Activated T-helper 1 cell treated with anti-CD3 and anti-CD28 coated beads, Interleukin-12 subunit alpha, Interleukin-12 subunit beta, Interleukin-2, Interleukin-4 antibody, amounts not matched to agents 30 ng/mL and 10 ng/mL and 1 ng/mL, durations not matched to agents 14 hours and 24 hours and 36 hours (primary cell): ENCODE data around the gene PDILT. TPM values are rescaled to one million over a fixed set of nuclear protein-coding genes. Genes with fewer than 3 reads are reported as not detected.
"Not testable (repeated sequence)": the region's sequence is repeated elsewhere in the genome, so short reads cannot be mapped to it uniquely, and the experiment has no call there.

Experiments
- DNase-seq: peaks from one replicate; pipeline ENCODE4 v3.0.0; 2021; ENCODE audit warnings: low spot score
- H3K27ac Mint-ChIP-seq: one replicate; pipeline ENCODE4 v1.8.0; 2021; ENCODE audit warnings: mild to moderate bottlenecking, mixed read lengths
- H3K27me3 Mint-ChIP-seq: one replicate; pipeline ENCODE4 v1.8.0; 2022; ENCODE audit warnings: mild to moderate bottlenecking, moderate library complexity, mixed read lengths; ENCODE audit not compliant: insufficient read depth
- H3K36me3 Mint-ChIP-seq: one replicate; pipeline ENCODE4 v1.8.0; 2021; ENCODE audit warnings: low read depth, mixed read lengths
- H3K4me1 Mint-ChIP-seq: one replicate; pipeline ENCODE4 v1.8.0; 2021; ENCODE audit warnings: low read depth, mixed read lengths
- H3K4me3 Mint-ChIP-seq: one replicate; pipeline ENCODE4 v1.8.0; 2021; ENCODE audit warnings: mild to moderate bottlenecking, moderate library complexity, mixed read lengths
- H3K9me3 Mint-ChIP-seq: one replicate; pipeline ENCODE4 v1.8.0; 2021; ENCODE audit warnings: mixed read lengths
- intact Hi-C: fragments of 100-400 bp; cut with micrococcal nuclease; formaldehyde crosslinking; loops from one replicate; pipeline ENCODE4 v1.15.1; 2024
- total RNA-seq: library from RNA; stranded (reverse); gene quantifications from 2 replicates; pipeline ENCODE4 v1.2.3, GENCODE V29; 2022

The PDILT gene
- total RNA-seq, 1 donor from 2014 or later: not detected

DNA sequence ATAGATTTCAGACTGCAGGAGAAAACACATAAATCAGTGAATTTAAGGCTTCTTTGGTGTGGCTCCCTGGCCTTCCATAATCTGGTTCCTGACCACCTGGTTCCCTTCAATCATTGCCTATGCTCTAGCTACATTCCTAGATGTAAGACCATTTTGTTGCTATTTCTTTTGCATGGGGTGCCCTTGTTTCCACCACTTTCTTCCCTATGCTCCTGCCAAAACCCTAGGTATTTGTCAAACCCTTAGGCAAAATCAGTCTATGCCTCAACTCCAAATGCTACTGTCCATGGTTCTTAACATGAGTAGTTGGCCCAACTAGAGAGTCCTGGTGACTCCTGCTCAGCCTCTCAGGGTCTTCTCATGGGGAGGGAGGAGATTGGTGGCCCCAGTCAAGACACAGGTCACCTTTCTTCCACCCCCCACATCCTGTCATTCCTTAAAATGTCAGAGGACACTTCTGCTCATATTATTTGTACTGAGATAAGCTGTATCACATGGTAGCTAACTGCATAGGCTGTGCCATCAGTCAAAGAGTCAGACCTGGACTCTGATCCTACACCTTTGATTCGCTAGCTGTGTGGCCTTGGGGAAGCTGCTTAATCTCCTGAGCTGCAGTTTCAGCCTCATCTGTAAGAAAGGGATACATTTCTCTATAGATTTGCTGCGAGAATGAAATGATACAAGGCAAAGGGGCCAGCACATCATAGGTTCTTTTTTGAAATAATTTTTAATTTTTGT is 19.8 kb upstream of the PDILT start:
- H3K9me3 Mint-ChIP-seq: no peaks in the 10 kb centered on the region
- H3K36me3 Mint-ChIP-seq: no peaks in the 10 kb centered on the region
- no peak for DNase-seq
- H3K27ac Mint-ChIP-seq: no peak overlapping the region
- no peak overlapping the region for H3K4me3 Mint-ChIP-seq
- H3K4me1 Mint-ChIP-seq: no peaks in the 10 kb centered on the region
- intact Hi-C loops: no loop called here
- no peaks in the 10 kb centered on the region for H3K27me3 Mint-ChIP-seq

DNA sequence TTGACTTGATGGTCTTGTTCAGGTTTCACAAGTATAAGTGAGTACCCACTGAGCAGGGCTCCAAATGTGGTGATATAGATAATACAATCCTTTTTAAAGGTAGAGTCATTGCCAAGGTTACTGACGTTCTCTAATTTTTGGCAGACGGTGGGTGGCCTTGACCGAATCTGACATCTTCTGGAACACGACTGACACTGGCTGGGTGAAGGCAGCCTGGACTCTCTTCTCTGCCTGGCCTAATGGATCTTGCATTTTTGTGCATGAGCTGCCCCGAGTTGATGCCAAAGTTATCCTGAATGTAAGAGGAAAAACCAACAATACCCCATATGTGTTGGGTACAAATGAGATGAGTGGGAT is 19.2 kb upstream of the PDILT start:
- H3K9me3 Mint-ChIP-seq, H3K27ac Mint-ChIP-seq, DNase-seq, H3K27me3 Mint-ChIP-seq, H3K4me3 Mint-ChIP-seq, H3K4me1 Mint-ChIP-seq, intact Hi-C loops, H3K36me3 Mint-ChIP-seq: not testable (repeated sequence)

DNA sequence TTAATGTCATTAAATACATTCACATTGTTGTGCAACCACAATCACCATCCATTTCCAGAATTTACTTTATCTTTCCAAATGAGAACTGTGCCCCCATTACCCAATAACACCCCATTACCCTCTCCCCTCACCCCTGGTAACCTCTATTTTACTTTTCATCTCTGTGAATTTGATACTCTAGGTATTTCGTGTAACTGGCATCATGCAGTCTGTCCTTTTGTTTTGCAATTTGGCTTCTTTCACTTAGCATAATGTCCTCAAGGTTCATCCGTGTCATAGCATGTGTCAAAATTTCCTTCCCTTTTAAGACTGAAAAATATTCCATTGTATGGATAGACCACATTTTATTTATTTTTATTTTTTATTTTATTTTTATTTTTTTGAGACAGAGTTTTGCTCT is 17.2 kb upstream of the PDILT start:
- intact Hi-C loops, H3K4me3 Mint-ChIP-seq, H3K9me3 Mint-ChIP-seq, H3K27ac Mint-ChIP-seq, H3K36me3 Mint-ChIP-seq, DNase-seq, H3K27me3 Mint-ChIP-seq, H3K4me1 Mint-ChIP-seq: not testable (repeated sequence)

DNA sequence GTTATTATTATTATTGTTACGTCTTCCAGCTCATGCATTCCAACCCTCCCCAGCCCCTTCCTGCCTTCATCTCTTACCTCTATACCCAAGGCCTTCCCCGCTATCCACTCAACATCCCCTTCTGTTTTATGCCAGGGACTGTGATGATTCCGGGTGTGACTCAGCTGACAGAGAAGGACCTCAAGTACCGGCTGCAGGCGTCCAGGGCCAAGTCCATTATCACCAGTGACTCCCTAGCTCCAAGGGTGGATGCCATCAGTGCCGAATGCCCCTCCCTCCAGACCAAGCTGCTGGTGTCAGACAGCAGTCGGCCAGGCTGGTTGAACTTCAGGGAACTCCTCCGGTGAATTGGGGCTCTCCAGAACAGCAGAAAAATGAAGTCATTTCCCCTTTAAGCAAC is 14.6 kb upstream of the PDILT start:
- intact Hi-C loops, H3K27me3 Mint-ChIP-seq, H3K4me3 Mint-ChIP-seq, H3K9me3 Mint-ChIP-seq, H3K27ac Mint-ChIP-seq, H3K4me1 Mint-ChIP-seq, H3K36me3 Mint-ChIP-seq, DNase-seq: not testable (repeated sequence)

DNA sequence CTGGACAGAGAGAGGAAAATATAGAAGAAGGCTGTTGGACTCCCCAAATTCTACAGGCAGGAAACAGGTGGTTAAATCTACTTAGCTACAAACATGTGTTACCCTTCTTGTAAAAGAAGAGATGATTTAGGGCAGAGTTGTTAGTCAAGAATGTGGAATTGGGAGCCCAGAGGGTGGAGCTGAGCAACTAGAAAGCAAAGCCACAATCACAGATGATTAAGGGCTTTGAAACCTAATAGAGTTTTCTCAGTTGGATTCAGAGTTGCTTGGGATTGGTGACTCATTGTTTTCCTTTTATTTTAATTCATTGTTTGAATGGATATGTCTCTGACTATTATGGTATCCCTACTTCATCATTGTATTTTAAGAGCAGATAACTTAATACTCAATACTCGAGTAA is 11.0 kb upstream of the PDILT start:
- Mint-ChIP-seq H3K36me3 (no peaks in the 10 kb centered on the region), H3K4me3 (no peak overlapping the region), H3K9me3 (no peaks in the 10 kb centered on the region), H3K27me3 (peaks cover 2% of the 10 kb centered on the region), H3K27ac (no peak overlapping the region), H3K4me1 (no peaks in the 10 kb centered on the region)
- intact Hi-C loops: no loop called here
- no peak for DNase-seq

DNA sequence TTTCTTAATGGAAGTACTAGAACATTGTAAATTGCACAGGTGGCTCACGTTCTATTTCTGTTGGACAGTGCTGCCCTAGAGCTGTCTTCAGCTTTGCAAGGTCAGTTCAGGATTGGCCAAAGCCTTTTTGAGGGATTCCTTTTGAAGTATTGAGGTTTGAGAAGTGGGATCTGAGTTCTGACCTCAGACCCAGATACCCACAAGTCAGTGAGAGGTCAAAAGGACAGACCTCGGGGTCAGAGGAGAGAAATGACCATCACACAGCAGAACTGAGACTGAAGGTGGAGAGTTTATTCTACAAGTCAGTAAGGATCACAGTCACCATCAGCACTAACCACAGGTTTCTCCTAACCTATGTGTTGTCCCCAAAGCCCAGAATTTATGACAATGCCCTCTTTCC is 6.5 kb upstream of the PDILT start:
- H3K27ac Mint-ChIP-seq: no peak overlapping the region
- intact Hi-C loops: no loop called here
- H3K27me3 Mint-ChIP-seq: peaks cover 2% of the 10 kb centered on the region

DNA sequence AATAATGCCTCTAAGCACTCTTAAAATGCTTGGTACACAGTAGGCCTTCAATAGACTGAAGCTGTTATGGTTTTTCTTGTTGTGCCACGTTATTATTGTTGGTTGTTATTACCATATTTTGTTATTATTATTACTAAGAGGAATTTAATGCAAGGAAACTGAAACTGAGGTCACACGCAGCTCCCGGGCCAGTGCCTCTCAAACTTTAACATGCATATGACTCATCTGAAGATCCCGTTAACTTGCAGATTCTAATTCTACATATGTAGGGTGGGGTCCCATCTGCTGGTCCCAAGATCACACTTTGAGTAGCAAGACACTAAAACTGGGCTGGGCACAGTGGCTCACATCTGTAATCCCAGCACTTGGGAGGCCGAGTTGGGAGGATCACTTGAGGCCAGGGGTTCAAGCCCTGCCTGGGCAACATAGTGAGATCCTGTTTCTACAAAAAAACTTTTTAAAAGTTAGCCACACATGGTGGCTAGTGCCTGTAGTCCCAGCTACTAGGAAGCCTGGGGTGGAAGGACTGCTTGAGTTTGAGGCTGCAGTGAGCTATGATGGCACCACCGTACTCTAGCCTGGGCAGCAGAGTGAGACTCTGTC is 5.7 kb upstream of the PDILT start:
- H3K4me3 Mint-ChIP-seq: no peak overlapping the region
- H3K27me3 Mint-ChIP-seq: peaks cover 2% of the 10 kb centered on the region
- H3K36me3 Mint-ChIP-seq: no peaks in the 10 kb centered on the region
- no peaks in the 10 kb centered on the region for H3K4me1 Mint-ChIP-seq
- DNase-seq: no peak
- H3K9me3 Mint-ChIP-seq: no peaks in the 10 kb centered on the region
- H3K27ac Mint-ChIP-seq: no peak overlapping the region
- intact Hi-C loops: no loop called here

More for the DNA sequence above, 6.5 kb upstream of the PDILT start:
- no peak for DNase-seq
- no peak overlapping the region for H3K4me3 Mint-ChIP-seq
- no peaks in the 10 kb centered on the region for H3K4me1 Mint-ChIP-seq
- H3K36me3 Mint-ChIP-seq: no peaks in the 10 kb centered on the region
- no peaks in the 10 kb centered on the region for H3K9me3 Mint-ChIP-seq

DNA sequence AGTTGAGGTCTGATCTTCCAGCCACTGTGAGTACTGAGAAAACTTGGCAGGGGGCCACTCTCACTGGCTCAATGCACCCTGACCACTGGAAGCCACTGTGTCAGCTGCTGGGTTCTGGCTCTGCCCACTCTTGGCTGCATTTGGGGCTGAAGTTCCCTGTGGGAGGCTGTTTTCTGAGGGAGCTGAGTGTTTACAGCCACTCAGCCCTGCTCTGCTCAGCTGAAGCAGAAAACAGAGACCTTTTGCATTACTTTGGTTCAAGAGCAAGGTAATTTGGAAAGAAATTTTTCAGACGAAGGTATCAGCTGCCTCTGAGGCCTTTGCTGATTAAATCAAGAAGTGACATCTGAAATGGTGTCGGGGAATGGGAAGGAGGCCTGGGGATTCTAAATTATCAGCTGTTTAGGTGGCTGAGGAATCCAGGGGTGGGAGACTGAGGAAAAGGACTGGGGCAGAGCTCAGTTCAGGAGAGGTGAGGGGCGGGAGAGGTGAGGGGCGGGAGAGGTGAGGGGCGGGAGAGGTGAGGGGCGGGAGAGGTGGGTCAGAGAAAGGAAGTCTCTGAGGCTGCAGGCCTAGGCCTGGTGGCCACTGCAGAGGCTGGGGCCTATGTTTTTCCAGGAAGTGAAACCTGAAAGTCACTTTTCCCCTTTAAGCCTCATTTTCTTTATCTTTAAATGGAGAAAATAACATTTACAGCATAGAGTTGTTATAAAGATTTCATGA is 5.0 kb upstream of the PDILT start, which contains the start of gene ACSM5:
TSS of gene ACSM5 (plus strand) at position 137 of the 723 bp plus-strand sequence. CDS start 1,951 bp downstream, outside the sequence.
- no peaks in the 10 kb centered on the region for H3K9me3 Mint-ChIP-seq
- no peaks in the 10 kb centered on the region for H3K4me1 Mint-ChIP-seq
- intact Hi-C loops: no loop called here
- H3K36me3 Mint-ChIP-seq: no peaks in the 10 kb centered on the region
- DNase-seq: no peak
- no peak within 1 kb of the TSS for H3K27ac Mint-ChIP-seq
- peaks cover 2% of the 10 kb centered on the region for H3K27me3 Mint-ChIP-seq
- no peak within 1 kb of the TSS for H3K4me3 Mint-ChIP-seq

DNA sequence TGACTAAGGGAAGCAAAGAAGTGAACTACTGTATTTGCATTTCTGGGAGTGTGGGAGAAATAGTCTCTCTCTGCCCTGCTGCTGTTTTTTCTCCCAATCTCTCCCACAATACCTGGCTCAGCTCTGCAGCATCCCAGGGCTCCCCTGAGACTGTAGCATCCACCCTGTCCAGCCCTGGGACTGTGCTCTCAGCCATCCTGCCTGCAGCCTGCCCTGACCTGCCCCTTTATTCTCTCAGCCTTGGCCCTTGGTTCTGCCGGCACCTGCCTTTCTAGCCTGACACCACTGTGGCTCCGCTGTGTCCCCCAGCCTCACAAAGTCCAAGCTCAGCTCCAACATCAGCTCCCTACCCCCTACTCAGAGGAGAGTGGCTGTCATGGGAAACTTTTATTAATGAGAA is 1.9 kb downstream of the PDILT start:
- H3K27me3 Mint-ChIP-seq: no peaks in the 10 kb centered on the region
- intact Hi-C loops: no loop called here
- no peaks in the 10 kb centered on the region for H3K9me3 Mint-ChIP-seq
- H3K4me3 Mint-ChIP-seq: no peak overlapping the region
- no peak overlapping the region for H3K27ac Mint-ChIP-seq
- H3K4me1 Mint-ChIP-seq: no peaks in the 10 kb centered on the region
- DNase-seq: no peak
- no peaks in the 10 kb centered on the region for H3K36me3 Mint-ChIP-seq

DNA sequence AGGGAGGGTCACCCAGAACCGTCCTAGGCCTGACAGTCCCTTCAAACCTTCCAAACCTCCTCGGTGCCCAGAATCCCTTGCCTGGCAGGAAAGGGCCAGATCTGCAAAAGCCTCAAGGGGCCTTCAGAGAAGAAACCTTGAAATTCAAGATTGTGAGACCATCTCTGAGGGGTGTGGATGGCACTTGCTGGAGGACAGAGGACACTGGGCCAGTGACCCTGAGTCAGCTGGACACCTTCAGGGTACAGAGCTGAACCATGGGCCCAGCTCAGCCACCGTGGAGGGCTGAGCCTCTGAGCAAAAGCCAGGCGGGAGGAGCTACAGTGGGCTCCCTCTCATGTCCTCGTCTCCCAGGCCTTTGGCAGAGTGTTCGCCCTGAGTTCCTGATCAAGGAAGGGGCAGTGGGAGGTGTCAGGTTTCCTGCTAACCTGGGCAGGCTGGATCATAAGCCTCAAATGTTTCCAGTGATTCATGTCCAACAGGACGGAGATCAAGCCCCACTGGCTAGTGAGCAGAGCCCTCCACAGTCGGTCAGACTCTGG is 3.0 kb downstream of the PDILT start:
- Mint-ChIP-seq H3K36me3 (no peaks in the 10 kb centered on the region), H3K27ac (no peak overlapping the region), H3K4me3 (no peak overlapping the region), H3K9me3 (no peaks in the 10 kb centered on the region), H3K27me3 (no peaks in the 10 kb centered on the region), H3K4me1 (no peaks in the 10 kb centered on the region)
- intact Hi-C loops: no loop called here
- DNase-seq: no peak

DNA sequence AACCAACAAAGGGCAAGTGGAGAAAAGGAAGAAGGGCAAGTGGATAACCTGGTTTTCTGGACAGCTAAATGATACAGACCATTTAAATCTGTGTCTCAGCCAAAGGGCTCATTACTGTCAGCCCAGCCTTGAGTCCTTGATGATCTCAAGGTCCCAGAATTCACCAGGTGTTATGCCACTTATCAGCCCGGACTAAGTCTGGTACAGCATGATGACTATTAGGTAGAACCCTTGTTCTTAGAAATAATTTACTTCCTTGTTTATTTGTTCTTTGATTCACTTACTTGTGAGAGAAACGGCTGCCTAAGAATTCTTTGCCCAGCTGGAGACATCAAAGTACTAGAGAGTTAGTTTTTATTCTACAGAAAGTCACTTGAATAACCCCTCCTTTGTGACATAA is 3.5 kb downstream of the PDILT start:
- Mint-ChIP-seq H3K27ac (no peak overlapping the region), H3K4me1 (no peaks in the 10 kb centered on the region), H3K4me3 (no peak overlapping the region), H3K9me3 (no peaks in the 10 kb centered on the region), H3K36me3 (no peaks in the 10 kb centered on the region), H3K27me3 (peaks cover 2% of the 10 kb centered on the region)
- DNase-seq: no peak
- intact Hi-C loops: no loop called here

DNA sequence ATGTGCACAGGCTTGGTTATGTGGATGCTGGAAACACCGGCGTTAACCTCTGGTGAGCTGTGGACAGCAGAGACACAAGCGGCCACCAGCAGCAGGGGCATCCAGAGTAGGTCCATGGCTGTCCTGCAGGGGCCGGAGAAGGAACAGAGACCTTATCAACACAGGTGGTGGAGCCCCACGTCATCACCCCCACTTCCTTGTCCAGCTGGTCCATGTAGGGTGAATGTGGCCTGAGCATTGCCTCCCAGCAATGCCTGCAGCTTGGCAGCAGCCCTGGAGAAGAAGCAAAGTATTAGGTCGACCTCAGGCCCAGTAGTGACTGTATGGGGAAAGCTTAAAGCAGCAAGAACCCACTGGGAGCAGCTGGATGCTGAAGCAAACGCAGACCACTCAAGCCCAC is 5.4 kb downstream of the PDILT start:
- Mint-ChIP-seq H3K9me3 (no peaks in the 10 kb centered on the region), H3K4me3 (no peak overlapping the region), H3K27ac (no peak overlapping the region), H3K4me1 (no peaks in the 10 kb centered on the region), H3K27me3 (peaks cover 2% of the 10 kb centered on the region), H3K36me3 (no peaks in the 10 kb centered on the region)
- no peak for DNase-seq
- intact Hi-C loops: no loop called here

DNA sequence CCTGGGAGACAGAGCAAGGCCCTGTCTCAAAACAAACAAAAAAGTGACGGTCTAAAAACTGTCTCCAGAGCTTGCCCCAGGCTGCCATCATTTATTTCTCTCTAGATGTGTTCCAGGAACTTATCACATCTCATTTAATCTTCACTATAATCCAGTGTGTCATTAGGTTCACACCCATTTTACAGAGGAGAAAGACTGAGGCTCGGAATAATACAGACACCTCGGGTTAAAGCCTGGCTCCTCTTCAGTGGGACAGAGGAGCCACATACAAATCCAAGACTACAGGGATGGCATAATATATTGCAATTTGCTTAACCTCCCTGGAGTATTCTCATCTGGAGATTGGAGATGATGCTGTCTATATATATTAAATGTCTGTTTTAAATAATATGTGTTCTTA is 5.9 kb downstream of the PDILT start:
- intact Hi-C loops: no loop called here
- H3K9me3 Mint-ChIP-seq: no peaks in the 10 kb centered on the region
- H3K27ac Mint-ChIP-seq: no peak overlapping the region

More for the DNA sequence above, 5.9 kb downstream of the PDILT start:
- H3K36me3 Mint-ChIP-seq: no peaks in the 10 kb centered on the region
- peaks cover 5% of the 10 kb centered on the region for H3K27me3 Mint-ChIP-seq
- no peak for DNase-seq
- H3K4me3 Mint-ChIP-seq: no peak overlapping the region
- H3K4me1 Mint-ChIP-seq: no peaks in the 10 kb centered on the region
